NCI-H526 (cell line): ENCODE measurements around the gene MEX3A.
"Not testable (repeated sequence)": the region's sequence is repeated elsewhere in the genome, so short reads cannot be mapped to it uniquely, and the experiment has no call there.

Experiments
- DNase-seq, 2 experiments: peaks; one replicate each; lab custom pipeline; 2025; lab: John Stamatoyannopoulos, UW

Gene MEX3A

DNA sequence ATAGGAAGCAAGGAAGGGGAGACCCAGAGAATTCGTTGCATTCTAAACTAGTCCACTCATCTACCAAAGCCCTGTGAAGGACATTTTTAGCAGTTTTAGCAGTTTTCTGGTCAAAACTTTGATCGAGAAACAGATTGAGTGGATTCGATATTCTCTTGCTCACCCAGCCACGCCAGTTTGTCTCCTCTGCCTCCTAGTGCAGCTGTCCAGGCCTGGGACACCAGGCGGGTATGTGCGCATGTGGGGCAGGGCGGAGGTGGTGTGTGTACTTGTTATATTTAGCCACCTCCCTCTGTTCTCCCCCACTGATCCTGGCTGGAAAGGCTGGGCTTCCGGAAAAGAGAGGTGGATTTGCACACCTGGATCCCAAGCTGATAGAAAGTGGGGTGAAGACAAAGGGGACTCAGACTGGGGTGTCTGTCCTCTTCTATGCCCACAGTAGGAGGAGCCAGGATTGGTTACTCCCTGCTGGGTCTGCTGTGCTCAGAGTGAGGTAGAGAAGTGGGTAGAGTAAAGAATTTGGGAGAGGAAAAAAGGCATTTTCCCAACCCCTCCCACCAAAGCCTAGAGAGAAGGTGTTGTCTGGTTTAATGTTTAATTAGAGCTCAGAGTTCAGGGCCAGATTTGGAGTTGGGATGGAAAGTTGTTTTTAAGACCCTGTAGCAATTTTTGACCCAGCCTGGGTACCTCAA is 36.1 kb upstream of the MEX3A start:
- DNase-seq: peak; percentile 24 to 49

DNA sequence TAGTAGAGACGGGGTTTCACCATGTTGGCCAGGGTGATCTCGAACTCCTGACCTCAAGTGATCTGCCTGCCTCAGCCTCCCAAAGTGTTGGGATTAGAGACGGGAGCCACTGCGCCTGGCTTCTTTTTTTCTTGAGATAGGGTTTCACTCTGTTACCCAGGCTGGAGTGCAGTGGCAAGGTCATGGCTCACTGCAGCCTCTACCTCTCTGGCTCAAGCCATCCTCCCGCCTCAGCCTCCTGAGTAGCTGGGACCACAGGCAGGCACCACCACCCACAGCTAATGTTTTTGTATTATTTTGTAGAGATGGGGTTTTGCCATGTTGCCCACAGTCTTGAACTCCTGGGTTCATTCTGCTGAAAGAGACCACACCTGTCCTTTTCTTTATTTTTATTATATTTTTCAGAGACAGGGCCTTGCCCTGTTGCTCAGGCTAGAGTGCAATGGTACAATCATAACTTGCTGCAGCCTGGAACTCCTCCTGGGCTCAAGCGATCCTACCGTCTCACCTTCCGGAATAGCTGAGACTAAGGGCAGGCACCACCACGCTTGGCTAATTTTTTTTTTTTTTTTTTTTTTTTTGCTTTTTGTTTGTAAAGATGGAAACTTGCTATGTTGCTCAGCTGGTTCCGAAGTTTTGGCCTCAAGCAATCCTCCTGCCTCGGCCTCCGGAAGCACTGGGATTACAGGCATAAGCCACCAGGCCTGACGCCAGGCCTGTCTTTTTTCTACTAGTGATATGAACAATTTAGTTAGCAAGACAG is 35.3 kb upstream of the MEX3A start:
- no peak for DNase-seq

DNA sequence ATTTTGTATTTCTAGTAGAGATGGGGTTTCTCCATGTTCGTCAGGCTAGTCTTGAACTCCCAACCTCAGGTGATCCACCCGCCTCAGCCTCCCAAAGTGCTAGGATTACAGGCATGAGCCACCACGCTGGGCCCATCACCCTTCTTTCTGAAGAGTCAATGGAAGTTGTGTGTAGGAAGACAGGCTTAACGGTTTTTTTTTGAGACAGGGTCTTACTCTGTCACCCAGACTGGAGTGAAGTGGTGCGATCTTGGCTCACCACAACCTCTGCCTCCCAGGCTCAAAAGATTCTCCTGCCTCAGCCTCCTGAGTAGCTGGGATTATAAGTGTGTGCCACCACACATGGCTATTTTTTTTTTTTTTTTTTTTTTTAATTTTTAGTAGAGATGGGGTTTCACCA is 34.5 kb upstream of the MEX3A start:
- DNase-seq: not testable (repeated sequence)

DNA sequence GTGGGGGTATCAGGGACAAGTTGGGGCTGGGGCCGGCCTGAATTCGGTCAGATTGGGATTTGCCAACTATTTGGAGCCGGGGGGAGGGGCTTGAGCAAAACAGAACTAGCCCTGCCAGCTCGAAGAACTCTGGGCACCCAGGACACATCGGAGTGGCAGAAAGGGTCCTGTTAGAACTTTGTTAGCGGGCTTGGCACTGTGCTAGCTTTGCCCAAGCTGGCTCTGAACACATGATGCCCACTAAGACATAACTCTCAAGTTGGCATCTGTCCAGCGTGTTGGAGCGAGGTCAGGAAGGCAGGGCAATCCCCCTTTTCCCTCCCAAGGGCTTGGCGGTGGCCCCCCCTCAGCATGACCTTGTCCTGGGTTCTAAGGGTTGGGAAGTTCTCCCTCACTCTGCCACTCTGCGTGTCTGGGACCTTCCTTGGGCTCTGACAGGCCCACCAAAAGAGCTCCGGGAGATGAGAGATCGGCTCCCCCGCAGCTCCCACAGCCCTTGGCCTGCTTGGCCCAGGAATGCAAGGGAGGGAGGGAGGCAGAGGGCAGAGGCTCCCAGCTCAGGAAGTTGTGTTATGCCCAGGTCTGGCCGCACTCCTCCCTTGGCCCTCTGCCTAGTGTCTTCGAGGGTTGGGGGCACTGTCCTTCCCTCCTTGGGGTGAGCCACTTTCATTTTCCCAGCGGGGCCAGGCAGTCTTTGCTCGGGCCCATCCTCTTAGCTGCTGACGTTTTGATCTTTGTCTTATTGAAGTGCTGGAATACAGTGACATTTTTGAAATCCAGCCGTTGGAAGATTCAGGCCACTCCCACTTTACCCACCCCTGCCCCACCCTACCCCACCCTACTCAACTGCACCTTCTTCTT is 33.5 kb upstream of the MEX3A start:
- peak in 1 of 2 experiments; percentile 60 for DNase-seq

DNA sequence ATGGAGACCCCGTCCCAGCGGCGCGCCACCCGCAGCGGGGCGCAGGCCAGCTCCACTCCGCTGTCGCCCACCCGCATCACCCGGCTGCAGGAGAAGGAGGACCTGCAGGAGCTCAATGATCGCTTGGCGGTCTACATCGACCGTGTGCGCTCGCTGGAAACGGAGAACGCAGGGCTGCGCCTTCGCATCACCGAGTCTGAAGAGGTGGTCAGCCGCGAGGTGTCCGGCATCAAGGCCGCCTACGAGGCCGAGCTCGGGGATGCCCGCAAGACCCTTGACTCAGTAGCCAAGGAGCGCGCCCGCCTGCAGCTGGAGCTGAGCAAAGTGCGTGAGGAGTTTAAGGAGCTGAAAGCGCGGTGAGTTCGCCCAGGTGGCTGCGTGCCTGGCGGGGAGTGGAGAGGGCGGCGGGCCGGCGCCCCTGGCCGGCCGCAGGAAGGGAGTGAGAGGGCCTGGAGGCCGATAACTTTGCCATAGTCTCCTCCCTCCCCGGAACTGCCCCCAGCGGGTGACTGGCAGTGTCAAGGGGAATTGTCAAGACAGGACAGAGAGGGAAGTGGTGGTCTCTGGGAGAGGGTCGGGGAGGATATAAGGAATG is 32.8 kb upstream of the MEX3A start:
- DNase-seq: peak in 1 of 2 experiments; percentile 77

DNA sequence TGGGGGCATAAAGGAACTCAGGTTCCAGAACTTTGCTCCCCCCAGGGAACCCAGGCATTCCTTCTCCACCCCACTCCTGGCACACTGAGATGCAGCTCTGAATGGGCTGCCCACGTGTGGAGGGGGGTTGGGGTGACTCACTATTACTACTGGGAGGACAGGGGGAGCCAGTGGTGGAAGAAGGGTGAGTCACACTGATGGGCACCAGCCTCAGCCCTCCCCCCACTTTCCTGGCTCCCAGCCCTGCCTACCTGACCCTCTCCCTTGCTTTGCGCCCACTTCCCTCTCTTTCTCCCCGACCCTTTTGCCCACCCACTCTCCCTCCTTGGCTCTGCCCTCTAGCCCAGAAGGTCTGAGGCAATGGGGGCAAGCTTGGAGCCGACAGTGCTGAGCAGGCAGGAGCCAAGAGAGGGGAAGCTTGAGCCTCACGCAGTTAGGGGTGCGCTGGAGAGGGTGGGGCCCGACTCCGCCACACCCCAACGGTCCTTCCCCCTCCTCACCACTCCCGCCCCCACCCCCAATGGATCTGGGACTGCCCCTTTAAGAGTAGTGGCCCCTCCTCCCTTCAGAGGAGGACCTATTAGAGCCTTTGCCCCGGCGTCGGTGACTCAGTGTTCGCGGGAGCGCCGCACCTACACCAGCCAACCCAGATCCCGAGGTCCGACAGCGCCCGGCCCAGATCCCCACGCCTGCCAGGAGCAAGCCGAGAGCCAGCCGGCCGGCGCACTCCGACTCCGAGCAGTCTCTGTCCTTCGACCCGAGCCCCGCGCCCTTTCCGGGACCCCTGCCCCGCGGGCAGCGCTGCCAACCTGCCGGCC is 32.0 kb upstream of the MEX3A start, which contains the start of gene LMNA:
LMNA (plus strand) TSS at position 611 of the 818 bp plus-strand sequence. CDS start 208 bp downstream, outside the sequence.
- DNase-seq: peak; percentile 66 to 95

DNA sequence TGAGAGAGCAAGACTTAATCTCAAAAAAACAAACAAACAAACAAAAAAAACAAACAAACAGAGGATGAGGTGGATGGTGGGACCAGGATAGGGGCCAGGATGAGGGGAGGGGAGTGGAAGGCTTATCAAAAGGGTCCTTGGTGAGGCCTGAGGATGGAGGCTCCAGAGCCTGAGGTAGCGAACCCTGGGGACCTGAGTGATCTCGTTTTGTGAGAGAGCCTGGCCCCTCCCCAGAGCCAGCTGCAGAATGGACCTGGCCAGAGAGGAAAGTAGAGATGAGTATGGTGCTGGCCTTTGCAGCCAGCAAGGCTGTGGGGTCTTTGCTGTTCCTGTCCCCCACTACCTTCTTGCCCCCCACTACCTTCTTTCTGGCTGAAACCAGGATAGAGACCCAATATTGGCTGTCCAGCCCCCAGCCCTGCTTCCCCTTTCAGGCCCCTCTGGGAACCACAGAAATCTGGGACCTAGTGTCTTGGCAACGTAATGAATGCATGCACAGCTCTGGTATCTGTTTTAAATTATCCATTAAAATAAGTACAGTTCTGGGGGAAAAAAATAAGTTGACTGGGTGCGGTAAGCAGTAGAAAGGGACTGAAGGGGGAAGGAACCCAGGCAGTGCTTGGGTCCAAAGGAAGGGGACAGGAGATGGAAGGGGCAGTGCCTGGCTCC is 31.2 kb upstream of the MEX3A start:
- no peak for DNase-seq

DNA sequence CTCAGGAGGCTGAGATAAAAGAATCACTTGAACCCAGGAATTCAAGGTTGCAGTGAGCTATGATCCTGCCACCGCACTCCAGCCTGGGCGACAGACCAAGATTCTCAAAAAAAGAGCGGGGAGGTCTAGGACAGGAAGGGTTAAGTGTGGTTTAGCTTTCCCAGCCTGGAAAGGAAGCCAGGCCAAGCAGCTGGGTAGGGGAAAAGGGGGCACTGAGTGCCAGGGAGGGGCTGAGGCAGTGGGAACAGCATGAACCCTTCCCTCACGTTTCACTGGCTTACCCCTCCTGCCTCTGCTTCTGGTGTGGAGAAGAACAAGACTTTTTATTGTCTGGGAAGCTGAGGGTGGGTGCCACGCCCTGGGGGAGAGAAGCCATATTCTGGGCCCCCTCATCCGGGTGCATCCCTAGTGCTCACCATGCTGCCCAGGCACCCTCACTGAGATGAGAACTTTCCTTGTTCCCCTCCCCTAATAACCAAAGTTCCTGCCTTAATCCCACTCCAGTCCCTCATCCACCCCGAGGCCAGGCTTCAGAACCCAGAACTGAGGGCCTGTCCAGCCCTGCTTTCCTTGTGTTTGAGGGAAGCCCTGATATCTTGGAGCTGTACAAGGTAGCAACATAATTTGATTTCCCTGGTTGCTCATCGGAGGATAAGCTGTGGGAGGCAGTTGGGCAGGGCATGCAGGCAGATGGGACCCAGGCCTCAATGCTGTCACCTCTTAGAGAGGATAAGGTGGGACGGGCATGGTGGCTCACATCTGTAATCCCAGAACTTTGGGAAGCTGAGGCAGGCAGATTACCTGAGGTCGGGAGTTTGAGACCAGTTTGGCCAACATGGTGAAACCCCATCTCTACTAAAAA is 30.2 kb upstream of the MEX3A start:
- DNase-seq: no peak

DNA sequence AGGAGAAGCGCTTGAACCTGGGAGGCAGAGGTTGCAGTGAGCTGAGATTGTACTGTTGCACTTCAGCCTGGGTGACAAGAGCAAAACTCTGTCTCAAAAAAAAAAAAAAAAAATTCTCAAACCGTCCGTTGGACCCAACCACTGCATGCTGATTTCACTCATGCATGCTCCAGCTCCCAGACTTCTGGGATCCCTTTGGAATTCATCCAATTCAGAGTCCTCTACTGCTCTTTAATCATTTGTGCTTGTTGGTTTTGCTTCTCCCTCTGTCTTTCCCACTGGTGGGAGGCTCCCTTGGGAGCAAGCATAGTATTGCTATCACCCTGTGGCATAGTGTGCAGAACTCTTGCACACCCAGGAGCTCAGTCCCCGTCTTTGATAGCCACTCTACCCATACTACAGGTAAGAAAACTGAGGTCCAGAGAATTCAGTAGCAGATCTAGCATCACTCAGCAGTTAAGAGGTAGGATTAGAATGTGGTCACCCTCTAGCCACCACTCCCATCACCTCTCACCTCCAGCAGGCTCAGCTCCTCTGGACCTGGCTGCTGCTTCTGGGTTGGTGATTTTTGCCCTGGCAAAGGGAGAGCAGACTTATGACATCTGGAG is 29.2 kb upstream of the MEX3A start:
- no peak for DNase-seq

DNA sequence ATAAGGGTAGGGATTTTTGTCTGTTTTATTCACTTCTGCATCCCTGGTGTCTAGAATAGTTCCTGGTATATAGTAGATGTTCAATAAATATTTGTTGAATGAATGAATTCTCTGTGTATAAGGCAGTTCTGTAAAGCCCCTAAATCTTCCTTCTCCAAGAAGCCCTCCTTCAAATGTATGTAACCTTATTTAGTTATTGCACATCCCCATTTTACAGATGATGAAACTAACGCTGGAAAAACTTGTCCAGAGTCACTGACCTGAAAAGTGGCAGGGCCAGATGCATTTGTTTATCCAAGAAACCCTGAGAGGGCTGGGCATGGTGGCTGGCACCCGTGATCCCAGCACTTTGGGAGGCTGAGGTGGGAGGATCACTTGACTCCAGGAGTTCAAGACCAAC is 28.0 kb upstream of the MEX3A start:
- no peak for DNase-seq

DNA sequence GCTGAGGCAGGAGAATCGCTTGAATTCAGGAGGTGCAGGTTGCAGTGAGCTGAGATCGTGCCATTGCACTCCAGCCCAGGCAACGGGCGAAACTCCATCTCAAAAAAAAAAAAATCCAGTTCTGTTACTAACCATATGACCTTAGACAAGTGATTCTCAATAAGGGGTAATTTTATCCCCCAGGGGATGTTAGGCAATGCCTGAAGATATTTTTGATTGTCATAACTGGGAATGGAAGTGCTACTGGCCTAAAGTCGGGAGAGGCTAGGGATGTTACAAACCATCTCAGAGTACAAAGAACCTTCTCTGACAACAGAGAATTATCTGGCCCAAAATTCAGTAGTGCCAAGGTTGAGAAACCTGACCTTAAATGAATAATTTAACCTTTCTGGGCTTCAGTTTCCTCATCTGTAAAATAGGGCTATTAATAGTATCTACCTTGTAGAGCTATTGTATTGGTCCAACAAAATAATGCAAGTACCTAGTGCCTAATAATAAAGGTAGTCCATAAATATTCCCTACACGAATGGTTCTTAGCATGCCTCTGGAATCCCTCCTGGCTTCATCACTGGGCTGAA is 26.5 kb upstream of the MEX3A start:
- no peak for DNase-seq

DNA sequence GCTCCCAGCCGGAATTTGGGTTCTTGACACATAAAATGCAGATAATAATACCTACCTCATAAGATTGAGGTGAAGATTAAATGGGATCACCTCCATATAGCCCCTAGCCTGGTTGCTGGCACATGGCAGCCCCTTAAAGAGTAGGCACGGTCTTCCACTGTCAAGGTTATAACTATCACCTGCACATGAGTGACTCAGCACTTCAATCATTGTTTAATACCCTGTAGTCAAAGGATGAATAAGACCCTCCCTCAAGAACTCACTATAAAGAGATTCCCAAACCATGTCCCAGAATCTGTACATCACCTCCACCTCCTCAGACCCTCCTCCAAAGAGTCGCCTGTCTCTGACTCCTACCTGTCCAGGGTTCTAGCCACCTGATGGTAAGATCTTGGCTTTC is 25.8 kb upstream of the MEX3A start:
- no peak for DNase-seq

DNA sequence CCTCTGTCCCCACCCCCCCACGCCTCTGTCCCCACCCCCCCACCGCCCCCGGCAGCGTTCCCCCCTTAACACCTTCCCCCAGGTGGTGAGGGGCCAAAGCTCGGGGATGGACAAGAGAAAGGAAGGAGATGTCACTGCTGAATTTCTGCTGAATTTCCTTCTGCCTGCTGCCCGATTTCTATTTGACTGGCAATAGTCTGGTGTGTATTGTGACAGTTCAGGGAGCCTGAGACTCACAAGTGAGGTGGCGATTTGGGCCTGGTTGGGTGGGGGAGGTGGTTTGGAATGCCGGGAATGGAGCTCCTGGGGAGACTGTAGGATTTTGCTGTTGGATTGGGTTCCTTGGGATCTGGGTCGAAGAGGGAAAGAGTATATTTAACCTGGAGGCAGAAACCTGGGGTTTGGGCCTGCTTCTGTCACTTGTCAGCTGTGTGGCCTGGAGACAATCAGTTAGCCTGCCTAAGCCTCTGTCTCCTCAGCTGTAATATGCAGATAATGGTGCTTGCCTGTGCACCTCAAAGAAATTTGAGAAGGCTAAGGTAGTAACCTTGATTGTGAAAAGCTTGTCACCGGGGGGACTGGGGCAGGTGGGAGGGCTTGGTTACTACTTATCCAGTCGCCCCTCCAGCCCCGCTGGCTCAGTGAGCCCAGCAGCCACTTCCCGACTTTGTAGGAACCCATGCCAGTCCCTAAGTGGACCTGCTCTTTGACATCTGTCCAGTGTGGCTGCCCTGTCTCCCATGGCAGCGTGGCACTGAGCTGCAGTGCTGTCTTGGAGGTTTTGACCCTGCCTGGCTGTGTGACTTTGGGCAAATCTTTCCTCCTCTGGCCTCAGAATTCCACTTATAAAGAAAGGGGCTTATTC is 24.6 kb upstream of the MEX3A start:
- peak; percentile 61 to 87 for DNase-seq

DNA sequence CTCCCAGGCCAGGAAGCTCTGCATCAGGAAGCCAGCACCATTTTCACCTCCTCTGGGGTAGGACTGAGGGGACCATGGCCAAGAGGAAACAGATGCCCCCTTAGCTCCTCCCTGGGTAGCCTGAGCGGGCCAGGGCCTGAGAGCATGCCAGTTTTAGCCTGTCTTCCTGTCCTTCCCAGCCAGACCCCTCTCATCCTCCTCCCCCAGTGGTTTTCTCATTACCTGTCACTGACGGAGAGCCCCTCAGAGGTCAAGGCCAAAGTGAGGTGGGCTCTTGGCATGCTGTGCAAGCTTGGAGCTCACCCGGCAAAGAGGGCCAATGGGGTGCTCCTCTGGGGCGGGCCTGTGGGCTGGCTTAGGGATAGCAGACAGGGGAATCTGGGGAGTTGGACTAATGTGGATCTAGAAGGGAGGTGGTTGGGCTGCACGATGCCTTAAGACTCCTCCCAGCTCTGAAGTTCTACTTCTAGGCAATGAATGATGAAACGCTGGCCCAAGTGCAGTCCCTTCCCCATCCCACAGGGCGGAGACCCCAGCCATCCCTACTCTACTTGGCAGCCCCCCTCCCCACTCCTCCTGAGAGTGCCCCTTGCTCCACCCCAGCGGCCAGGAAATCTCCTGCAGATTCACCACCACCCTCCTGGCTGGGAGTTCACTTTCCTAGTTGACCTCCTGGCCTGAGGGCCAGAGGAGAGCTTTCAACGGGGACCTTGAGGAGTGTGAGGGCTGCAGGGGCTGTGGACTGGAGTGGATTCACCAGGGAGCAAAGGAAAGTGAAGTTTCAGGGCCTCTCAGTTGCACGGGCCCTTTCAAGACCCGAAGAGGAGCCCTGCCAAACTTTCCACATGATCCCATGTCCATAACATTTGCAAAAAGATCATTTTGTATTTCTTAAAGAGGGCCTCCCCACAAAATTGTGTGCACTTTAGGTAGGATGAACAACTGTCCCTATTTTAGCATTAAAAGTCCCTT is 22.9 kb upstream of the MEX3A start:
- peak in 1 of 2 experiments; percentile 25 for DNase-seq

DNA sequence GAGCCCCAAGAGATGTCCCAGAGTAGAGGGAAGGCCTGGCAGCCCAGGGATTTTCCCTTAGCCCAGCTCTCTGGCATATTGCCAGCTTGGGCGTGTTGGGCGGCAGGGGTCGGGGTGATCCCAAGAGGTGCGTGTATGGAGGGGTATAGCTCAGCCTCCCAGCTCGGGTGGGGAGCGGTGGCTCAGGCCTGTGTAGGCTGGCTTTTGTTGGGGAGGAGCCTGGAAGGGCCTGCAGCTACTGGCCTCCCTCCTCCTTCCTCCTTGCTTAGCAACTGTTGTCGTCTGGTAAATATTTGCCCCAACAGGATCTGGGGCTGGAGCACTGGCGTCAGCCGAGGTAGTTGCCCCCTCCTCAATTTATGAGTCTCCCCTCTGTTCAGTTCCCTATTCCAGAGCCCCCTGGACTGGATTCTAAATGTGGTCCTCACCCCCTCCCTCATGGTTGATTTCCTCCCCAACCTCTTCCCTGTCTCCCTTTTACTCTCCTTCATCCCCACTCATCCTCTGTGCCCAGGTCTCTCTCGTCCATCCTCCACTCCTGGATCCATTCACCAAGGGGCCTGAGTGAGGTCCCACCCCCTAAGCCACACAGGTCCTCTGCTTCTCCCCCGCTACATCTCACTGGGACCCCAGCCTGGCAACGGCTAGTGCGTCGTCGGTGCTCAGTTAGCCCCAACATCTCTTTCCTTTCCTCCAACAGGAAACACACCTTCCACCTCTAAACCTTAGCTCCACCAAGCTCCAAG is 22.0 kb upstream of the MEX3A start:
- peak; percentile 49 for DNase-seq

DNA sequence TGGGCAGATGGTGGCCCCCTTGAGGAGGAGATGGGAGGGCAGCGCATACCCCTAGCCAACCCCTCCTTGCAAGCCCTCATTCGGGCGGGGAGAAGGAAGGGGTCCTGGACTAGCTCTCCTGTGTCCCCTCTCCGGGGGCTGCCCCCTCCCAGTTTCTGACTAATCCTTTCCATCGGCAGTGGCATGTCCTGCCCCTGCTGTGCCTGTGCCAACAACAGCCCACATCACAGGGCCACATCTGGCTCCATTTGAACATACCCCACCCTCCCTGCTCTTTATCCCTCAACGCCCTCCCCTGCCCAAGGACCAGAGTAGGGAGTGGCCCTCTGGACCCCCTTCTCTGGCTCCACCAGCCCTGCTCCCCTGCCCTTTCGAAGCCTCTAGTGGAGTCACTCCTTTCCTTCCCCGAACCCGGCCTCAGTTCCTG is 21.3 kb upstream of the MEX3A start:
- DNase-seq: no peak
